Measurements from ENCODE around the gene ARRDC4.
A peak's percentile ranks its signal among the peaks of the same experiment; 100 is the strongest.

ARRDC4 gene

DNA sequence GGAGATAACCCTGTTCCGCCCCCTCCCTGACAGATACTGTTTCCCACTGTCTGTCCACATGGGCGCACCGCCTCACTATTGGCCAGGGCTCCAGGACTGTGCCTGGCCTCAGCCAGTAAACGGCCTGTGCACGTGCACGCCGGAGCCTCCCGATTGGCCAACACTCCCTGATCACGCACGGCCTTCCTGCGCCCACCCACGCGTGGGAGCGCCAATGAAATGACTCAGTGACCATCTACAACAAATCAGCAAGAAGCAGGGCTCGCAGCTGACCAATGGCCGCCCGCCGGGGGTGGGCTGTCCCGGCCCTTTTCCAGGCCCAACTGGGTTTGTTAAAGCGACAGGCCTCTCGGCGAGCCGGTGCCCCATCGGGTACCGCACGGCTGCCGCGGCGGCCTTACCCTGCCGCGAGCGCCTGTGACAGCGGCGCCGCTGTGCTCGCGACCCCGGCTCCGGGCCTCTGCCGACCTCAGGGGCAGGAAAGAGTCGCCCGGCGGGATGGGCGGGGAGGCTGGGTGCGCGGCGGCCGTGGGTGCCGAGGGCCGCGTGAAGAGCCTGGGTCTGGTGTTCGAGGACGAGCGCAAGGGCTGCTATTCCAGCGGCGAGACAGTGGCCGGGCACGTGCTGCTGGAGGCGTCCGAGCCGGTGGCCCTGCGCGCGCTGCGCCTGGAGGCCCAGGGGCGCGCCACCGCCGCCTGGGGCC, at the start of gene ARRDC4:
ARRDC4 (plus strand) TSS at position 340 of the 703 bp plus-strand sequence; CDS start at position 499, 159 bp downstream.
- DNase-seq, result peak; percentile 100

DNA sequence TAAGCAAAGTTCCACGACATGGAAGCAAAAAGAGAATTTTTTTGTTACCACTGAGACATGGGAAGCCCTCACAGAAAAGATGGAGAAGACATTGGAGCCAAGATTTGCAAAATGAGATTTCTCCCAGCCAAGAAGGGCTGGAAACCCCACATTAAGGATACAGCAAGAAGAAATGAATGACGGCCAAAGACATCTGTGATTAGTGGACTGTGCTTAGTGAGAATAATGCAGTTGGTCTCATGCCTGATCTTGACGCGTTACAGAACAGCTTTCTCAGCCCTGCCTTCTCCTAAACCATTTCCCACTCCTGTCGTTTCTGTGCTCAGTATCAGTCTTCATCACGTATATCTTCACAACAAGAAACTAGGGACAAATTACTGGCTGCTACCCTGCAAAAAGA, 45.8 kb upstream of the ARRDC4 start:
- no peak for DNase-seq

DNA sequence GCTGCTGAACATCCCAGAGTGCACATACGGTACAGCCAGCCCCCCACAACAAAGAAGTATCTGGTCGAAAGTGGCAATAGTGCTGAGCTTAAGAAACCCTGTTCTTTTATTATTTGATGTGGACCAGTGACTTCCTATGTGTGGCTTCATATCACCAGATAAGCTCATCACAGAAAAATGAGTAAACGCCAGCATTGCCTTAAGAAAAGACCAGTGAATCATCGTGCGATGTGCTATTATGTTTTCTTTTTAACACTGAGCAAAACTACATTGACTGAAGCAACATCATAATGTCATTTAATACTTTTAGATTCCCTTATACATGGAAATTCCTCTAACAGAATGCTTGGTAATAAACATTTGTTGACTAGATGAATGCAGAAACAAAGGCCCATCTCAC, 45.2 kb upstream of the ARRDC4 start:
- DNase-seq, result no peak

DNA sequence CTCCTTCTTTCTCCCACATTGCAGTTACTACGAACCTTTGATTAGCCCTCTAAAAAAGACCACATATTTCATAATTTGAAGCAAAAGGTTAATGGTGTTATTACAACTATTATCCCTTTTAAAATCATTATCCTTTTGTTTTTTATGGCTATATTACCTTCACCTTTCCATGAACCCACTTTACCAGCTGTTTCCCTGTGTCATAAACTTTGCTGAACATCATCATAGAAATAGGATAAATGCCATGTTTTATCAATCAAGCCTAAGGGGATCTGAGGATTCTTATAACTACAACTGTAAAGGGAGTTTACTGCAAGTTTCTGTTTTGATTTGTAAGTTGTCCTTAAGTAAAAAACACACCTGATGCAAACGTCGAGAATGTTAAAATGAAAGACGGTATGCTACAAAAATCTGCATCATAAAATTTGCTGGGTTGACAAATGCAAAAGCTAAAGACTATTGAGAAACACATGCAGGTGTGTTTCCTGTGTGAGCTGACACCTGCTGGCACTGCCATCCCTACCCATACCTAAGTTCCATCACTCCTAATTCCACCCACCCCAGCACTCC, 39.1 kb upstream of the ARRDC4 start:
- DNase-seq, result no peak

DNA sequence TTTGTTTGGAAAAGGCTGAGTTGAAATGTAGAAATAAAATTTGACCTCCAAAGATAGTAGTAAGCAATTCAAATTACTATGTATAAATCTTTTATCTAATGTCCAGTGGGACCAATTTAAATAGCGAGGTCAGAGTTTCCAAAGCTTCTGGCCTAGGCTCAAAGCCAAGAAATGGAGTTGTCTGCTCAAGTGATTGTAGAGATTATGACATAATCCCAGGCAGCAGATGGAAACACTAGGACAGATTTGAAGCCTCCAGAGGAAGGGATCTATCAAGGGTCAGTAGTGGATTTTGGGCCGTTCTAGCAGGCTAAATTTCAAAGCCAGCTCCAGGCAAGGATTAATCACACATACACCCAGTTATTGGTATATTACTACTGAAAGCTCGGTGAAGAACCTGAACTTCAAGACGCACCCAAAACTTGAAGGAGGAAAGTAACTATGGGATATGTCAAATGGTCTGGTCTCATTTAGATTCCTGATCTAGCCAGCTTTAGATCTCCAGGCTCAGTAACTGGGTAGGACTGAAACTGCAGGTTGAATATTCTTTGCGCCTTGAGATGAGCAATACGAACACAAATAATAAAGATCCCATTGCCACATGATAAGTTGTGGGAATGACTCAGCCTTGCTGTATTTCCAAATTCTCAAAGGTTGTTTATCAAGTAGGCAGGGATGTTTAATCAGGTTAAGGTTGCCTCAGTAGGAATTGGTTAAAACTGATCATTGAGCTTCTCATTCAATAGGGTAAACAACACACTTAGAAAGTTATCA, 30.9 kb upstream of the ARRDC4 start:
- no peak for DNase-seq

GRCh38 chr15:97930230-97930629, 30.3 kb upstream of the ARRDC4 start:
- no peak for DNase-seq

- DNase-seq, result no peak
Observed at GRCh38 chr15:97931314-97931713, 29.2 kb upstream of the ARRDC4 start.

DNA sequence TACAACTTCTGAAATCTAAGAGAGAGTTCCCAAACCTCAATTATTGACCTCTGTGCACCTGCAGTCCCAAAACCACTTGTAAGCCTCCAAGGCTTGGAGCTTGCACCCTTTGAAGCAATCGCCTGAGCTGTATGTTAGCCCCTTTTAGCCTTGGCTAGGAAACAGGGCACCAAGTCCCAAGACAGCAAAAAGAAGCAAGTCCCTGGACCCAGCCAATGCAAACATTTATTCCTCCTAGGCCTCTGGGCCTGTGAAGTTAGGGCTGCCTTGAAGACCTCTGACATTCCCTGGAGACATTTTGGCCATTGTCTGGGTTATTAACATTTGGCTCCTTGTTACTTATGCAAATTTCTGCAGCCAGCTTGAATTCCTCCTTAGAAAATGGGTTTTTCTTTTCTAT, 26.9 kb upstream of the ARRDC4 start:
- DNase-seq, result no peak

DNA sequence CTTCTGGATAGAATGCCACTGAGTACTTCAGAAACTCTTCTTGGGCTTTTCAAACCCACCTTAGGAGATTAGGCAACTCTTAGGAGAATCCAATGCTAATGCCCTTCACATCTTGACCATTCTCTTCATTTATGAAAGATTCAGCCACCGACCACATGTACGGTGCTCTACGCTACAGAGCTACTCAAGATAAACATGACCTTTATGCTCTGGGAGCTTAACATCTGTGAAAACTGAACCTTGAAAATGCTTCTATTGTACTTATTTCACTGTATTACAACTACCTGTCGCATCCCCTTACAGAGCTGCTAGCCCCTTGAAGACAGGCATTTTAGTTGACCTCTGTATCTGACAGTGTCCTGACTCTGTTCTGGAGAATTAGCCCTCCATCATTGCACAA, 19.5 kb upstream of the ARRDC4 start:
- no peak for DNase-seq

DNA sequence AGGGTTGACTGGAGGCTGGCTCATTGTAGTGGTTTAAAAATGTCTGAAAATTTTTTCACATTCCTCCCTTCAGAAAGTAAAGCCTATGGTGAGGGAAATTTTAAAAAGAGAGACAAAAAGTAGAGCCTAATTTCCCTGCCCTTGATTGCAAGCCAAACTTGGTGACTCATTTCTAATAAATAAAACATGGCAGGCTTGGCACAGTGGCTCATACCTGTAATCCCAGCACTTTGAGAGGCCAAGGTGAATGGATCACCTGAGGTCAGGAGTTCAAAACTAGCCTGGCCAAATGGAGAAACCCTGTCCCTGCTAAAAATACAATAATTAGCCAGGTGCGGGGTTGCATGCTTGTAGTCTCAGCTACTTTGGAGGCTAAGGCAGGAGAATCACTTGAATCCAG, 18.9 kb upstream of the ARRDC4 start:
- DNase-seq, result no peak

DNA sequence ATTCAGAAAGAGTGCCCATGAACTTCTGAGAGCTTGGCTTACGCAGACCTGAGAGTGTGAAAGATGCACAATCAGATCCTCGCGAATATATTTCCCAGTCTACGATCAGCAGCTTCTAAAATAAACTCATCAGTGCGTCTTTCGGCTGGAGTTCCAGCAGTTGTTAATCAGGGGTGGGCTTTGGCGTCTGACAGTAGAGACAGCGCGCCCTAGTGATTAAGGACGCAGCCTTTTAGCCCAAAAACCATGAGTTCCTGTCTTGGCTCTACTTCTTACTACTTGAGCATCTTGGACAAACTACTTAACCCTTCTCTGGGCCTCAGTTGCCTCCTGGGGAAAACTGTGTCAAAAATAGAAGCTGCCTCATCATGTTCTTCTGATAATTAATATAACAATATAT, 15.8 kb upstream of the ARRDC4 start:
- no peak for DNase-seq

DNA sequence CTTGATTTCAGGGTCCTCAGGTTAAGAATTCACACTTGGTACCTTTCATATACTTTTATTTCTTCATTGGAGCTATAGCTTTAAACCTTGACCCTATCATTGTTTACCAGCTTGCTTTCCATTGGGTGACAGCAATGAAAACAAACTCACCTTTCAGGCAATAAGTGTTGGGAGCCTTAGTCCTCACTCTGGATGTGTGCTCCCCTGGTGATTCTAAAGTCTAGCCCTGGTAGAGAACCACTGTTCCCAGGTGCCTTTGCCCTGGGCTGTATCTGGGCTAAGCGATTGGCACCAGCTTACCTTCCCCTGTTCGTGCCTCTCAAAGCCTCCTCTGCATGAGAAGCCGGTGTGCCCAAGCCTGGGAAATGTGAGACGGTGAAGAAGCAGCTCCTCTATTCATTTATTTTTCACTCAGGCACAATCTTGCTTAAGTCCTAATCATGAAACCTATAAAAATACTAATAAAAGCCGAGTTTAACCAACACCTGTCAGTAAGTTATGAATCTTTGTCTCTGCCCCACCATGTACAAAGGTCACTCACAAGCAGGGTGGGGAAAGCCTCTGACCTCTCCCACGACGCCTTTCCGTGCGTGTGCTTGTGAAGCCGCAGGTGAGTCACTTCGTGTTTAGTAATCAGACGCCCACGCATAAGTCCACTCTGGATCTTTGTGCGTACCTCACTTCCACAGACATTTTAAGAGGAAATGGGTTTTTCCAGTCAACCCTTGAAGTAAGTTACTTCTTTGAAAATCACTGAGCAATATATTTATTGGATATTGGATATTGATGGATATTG, 12.8 kb upstream of the ARRDC4 start:
- DNase-seq, result no peak

GRCh38 chr15:97953254-97953653, 7.2 kb upstream of the ARRDC4 start:
- DNase-seq, result no peak

DNA sequence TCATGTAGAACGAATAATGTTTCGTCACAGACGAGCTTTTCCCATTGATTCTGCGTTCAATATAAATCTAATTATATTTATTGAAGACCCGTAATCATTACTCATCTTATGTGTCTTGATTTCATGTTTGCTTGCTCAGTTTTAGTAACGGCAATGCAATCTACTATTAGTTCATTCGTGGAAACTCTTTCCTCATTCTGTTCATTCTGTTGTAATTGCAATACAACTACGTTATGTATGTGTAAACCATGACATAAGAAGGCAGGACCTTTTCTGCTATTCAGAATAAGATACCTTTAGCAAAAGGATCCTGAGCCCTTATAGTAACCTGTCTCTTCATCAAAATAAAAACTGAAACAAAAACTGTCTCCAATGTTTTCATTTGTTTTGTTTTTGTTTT, 6.8 kb upstream of the ARRDC4 start:
- no peak for DNase-seq

DNA sequence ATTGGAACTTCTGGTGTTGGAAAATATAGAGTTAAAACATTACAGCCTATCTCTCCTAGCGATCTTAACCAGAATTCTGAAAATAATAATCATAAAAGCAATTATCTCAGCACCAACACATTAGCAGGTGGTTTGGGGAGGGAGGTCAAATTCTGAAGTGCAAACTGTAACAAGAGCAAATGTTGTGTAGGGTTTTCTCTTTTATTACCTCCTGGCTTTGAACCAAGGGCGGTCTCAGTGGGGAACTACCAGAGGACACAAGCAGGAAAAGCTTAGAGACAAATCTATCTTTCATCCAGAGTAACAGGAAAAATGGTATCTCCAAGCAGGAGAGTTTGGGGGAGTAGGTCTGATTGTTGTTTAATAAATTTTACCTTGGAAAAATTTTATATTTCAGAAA, 5.5 kb upstream of the ARRDC4 start:
- DNase-seq, result no peak

DNA sequence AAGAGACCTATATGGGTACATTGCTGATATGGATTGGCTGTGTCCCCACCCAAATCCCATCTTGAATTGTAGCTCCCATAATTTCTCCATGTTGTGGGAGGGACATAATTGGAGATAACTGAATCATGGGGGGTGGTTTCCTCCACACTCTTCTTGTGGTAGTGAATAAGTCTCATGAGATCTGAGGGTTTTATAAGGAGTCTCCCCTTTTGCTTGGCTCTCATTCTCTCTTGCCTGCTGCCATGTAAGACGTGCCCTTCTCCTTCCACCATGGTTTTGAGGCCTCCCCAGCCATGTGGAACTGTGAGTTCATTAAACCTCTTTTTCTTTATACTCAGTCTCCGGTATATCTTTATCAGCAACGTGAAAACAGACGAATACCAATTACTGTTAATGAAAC, 5.0 kb upstream of the ARRDC4 start:
- no peak for DNase-seq

DNA sequence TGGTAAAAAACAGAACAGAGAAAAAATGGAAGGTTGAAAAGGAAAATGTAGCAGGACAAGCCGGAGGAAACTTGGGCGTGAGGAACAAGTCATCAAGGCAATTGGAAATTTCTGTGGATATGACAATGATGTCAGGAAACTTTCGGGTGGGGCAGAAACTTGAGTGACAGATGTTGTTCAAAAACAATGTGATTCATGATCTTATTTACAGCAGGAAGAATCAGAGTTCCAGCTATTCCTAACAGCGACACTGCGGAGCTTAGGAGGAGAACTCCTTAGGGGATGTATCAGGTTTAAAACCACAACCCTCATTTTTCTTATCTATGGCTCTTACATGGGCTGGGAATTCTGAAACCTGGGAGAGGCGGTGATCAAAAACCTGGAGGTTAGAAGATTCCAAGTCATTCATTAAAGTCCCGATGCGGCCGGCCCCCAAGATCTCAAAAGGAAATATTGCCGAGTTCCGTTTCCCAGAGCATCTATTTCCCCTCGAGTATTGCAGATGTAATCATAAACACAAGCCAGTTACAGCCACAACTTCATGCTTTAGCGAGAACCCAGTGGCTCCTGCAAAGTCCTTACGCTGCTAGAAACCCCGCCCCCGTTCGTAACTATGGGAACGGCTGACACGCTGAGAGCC, 659 bp upstream of the ARRDC4 start:
- no peak for DNase-seq

- DNase-seq, result peak; percentile 48
Observed at GRCh38 chr15:97961067-97961954, 808 bp downstream of the ARRDC4 start.

GRCh38 chr15:97962263-97962662, 1.8 kb downstream of the ARRDC4 start:
- no peak for DNase-seq

DNA sequence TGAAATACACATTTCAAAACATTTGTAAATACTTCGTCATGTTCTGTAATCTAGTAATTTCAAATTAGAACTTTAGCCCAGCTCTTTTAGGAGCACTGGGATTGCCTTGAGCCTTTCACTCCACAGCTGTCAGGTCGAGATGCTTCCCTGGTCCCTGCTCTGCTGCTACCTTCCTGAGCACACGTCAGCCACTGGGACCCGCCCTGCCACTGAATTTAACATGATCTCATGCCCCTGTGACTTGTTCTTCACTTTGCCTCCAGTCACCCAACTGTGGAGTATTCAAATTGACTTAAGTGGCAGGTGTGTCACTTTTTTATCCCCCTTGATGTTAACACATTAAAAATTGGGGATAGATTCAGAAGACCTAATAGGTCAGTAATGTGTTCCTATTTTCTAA, 3.3 kb downstream of the ARRDC4 start:
- no peak for DNase-seq

DNA sequence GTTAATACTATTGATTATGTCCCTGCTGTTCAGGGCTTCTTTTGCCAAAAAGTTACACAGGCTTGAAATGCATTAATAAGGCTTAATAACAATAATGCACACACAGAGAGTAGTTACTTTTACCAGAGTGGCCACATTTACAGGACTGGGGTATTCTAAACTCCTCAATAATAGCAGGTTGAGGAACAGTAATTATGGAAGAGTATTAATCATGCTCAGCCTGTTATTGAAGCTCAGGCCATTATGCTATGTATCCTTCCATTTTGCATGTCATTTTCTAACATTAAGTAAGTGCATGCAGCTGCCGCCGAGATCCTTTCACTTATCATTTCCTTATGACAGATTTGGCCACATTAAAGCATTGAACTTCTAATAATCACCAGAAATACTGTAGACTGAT, 5.7 kb downstream of the ARRDC4 start:
- DNase-seq, result no peak
